GM18858 (cell line): Measurements from ENCODE around the gene STYXL1.

ENCODE experiments used
- ATAC-seq: cut with Tn5 transposase; IDR thresholded peaks from one replicate; pipeline ENCODE4 v1.9.1; 2021; ENCODE audit not compliant: unreplicated experiment

Gene STYXL1

DNA sequence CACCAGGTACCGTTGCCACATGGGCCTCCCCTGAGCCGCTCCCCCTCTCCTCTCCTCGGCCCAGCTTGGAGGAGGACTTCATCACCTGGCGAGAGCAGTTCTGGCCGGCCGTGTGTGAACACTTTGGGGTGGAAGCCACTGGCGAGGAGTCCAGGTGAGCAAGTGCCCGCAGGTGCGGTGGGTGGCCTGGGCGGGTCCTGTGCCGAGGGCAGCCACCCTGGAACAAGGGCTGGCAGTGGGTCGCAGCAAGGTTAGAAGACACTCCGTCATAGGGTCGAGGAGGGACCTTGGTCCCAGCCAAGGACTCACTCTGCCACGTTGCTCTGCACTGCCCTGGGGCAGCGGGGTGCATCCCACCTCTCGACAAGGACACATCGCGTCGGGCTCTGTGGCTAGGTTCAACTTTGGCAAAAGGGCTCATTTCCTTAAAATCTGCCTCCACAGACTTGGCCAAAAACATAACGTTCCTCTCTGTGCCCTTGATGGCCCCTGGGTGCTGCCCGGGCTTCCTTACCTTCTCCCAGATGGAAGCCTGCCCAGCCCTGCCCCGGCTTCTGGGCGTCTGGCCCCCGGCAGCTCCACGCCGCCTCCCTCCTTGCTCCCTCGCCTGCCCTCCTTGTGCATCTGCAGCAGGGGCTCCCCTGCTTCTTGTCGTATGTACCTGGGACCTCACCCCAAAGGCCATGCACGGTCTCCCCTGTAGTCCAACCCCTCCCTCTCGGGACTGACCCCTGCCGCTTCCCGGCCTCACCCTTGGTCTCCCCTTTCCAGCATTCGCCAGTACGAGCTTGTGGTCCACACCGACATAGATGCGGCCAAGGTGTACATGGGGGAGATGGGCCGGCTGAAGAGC lies 66.1 kb downstream of the STYXL1 start:
- ATAC-seq = no peak

DNA sequence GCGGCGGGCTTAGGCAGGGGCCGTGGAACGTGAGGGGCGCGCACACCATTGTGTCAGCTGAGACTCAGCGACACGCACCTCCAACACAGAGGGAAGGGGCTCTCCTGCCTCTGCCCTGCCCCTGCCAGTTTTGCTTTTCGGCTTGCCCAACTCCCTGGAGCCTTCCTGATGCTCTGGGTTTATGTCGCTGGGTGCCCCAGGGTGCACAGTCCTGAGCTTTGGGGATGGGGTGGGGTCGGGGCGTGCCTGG lies 66.7 kb downstream of the STYXL1 start:
- ATAC-seq = no peak

DNA sequence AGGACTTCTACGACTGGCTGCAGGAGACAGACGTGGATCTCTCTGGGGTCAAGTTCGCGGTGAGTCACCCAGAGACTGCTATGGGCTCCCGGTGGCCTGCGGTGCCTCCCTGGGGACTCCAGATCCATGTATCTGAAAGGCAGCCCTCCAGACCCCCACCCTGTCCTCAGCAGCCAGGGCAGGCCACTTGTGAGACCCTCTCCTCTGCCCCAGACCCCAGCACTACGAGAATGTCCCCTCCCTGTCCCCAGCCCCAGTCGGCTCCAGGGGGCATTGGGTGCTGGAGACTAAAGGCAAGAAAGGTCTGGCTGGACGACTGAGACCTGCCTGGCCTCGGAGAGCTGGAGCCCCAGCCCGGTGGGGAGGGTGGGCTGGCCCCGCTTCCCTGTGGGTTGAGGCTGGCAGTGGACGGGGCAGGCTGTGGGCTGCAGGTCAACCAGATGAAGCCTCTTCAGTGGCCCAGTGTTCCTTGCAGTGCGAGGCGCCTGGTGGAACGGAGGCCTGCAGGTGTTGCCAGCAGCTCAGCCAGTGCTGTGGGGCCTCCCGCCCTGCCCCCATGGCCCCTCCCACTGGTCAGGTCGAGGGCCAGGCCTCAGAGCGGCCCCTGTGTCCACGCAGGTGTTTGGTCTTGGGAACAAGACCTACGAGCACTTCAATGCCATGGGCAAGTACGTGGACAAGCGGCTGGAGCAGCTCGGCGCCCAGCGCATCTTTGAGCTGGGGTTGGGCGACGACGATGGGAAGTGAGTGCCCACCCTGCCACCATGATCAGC lies 67.2 kb downstream of the STYXL1 start:
- no peak for ATAC-seq

DNA sequence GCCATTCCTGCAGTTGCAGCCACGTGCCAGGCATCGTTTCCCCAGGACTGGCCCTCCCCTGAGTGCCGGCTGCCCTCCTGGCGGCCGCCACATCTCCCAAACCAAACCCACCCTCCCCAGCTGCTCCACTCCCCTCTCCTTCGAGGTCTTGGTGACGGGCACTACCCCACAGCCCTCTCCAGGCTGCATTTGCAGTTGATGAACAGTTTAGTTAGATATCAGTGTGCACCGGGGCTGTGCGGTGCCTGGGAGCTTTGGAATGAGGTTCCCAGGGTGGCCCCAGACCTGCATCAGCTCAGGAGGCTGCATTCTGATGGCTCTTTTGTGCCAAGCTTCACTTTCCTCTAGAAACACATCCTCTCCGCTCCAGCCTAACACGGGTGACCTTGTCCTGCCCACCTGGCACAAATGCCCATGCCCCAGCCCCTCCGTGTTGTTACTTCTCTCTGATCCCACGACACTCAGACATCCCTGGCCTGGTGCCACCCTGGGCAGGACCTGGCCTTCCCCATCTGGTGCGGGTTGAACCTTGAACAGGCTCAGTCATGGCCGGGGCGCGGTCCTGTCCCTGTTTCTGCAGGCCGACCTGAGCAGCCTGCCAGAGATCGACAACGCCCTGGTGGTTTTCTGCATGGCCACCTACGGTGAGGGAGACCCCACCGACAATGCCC lies 67.9 kb downstream of the STYXL1 start:
- ATAC-seq = no peak

DNA sequence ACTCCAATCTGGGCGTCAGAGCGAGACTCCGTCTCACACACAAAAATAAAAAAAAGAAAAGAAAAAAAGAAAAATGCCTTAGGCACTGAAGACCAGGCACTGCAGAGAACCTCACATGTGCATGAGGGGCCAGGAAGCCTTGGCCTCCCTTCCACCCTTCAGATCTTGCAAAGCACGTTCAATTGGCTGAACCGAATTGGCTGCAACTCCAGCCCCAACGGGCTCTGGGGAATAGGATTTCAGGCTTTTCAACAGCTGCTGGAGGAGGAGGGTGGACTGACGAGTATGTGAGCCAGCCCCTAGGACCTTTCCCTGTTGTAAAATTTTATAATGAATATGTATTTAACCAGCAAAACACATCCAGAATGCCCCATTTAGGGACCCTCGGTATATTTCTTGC lies 70.1 kb downstream of the STYXL1 start:
- no peak for ATAC-seq

DNA sequence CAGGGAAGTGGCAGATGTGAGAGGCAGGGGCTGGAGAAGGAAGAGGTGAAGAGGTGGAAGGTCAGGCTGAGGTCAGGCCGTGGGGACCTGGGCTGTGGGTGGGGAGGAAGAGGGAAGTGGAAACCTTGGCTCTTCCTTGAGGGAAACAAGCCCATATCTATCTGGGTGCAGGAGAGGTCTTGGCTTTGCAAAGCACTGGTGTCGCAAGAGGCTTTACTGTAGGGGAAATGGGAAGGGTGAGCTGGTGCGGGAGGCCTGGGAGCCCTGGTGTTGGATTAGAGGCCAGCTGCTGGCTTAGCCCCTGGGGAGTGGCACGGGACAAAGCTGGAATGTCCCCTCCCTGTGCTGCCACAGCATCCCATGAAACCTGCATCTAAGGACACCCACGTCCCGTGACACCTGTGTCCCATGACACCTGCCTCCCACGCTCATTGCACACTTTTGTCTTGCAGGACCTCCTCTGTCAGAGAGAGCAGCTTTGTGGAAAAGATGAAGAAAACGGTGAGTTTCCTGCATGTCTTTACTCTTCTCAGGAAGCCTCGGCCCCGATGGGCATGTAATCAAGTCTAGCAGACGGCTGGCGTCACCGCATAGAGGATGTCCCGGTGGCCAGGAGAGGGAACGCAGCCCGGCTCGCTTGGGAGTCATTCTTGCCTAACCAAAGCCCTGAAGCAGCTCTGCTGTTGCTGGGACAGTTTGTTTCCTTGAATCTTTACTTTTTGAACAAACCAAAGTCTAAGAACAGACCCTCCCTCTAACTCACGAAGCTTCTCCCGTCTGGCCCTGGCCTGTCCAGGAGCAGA lies 75.6 kb downstream of the STYXL1 start:
- ATAC-seq = no peak

DNA sequence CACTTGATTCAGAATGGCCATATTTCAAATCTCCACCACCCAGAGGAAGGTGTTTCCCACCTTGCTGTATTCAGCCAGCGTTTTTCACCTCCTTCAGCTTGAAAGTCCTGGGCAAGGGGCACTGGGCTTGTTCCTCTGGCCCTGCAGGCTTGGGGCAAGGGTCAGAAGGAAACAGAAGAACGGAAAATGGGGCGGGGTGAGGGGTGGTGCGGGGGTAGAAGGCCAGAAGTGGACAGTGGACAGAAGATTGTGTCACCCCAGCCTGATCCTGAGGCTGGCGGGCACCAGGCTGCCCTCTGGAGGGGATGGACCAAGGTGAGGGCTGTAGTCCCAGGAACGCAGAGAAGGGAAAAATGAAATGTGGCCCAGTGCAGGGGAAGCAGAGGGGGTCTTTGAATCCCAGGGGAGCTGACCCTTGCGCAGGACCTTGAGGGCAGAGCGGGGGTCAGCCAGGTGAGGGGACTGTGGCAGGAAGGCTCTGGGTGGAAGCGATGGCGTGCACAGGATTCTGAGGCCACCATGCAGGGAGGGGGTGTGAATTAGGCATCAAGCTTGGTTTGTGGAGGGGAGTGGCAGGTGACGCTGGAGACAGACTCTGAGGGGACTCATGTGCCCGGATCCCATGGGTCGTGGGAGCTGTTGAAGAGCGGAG lies 76.4 kb downstream of the STYXL1 start:
- ATAC-seq = no peak

DNA sequence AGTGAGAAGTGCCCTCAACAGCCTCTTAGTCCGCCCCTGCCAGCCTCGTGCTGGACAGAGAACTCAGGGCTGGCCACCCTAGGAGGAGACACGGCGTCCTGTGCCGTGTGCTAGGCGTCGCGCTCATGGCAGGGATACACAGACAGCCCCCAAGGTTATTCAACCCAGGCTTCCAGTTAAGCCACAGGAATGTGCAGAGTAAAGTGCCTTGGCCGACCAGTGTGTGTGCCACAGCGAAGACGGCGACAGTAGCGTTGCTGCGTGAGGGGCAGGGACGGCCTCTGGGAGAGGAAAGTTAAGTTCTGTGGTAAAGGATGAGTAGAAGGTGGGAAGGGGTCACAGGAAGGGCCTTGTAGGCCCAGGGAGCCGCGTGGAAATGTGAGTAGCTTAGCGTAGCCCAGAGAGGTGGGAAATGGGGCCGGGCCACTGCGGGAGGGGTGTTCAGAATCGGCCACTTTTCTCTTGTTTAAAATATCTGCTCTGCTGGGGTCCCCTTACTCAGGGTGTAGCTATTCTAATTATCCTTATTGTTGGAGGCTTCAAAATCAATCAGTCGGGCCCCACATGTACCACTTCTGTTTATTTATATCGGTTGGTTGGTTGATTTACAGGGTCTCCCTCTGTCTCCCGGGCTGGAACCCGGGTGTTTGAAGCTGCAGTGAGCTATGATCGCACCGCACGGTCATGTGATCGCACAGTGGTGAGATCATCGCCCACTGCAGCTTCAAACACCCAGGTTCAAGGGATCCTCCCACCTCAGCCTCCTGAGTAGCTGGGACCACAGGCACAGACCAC lies 77.9 kb downstream of the STYXL1 start:
- ATAC-seq = no peak

DNA sequence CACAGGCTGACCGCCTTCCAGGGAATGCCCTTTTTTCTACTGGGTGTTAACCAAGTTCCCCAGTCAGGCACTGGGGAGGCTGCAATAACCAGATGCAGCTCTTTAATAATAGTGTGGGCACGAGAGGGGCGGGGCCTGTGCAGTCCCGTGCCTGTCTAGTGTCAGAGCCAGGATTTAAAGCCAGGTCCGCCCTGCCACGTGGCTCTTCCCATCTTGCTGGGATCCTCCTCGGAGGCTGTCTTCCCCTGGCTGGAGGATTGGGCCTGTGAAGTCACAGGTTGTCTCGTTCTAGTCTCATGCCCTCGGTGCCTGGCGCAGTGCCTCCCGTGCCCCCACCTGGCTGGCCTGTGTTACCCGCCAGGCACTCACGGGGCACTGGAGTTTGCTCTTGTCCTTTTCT lies 78.6 kb downstream of the STYXL1 start:
- ATAC-seq = no peak

DNA sequence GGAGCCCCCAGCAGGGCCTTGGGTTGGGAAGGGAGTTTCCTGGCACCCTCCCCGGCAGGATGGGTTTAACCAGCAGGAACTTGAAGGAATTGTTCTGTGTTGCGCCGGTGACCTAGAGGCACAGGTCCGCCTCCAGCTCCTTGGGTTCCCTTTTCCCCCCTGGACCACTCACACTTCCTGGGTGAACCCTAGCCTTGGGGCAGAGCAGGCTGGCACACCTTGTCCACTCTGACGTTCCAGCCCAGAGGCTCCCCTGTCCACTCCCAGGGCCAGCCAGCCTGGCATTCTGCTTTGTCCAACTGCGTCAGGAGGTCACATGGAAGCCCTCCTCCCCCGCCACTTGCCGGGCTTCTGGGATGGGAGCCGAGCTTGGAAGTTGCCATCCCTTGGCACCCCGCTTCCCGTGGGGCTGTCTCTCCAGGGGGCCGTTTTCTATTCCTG lies 79.2 kb downstream of the STYXL1 start:
- no peak for ATAC-seq

DNA sequence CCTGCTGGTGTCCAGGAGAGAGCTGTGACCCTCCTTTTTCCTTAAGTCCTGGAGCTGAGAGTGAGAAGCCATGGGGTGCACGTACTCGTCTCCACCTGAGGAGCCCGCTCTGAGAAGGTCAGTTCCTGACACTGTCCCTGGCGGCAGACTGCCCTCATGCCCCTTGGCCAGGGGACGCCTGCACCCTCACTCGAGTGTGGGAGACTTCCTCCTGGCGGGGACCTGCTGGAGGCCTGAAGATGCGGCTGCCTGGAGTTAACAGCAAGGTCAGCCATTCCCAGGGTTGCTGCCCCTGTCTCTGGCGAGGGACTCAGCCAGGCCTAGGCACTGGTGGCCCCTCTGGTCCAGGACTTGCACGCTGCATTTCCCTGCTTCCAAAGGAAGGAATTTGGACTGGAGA lies 79.8 kb downstream of the STYXL1 start:
- ATAC-seq = no peak

DNA sequence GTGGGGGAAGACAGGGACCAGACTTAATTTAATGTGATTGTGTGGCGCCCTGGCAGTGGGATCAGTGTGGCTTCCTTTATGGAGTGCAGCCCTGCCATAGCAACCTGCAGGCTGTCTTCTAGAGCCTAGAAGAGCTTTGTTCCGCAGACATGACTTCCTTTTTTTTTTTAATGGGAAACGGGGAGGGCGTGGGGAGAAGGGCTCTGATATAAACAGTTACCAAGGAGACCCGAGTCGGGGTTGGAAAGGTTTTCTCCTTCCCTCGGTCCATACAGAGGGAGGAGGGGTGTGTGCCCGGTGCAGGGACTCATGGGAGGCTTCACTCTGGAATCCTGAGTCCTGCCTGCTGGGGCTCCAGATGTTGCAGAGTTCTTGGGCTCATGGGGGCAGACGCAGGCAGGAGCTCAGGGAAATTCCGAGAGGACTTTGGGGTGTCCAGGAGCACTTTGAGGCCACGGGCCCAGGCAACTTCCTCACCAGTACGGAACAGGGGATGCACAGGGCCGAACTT lies 80.3 kb downstream of the STYXL1 start:
- ATAC-seq = no peak

DNA sequence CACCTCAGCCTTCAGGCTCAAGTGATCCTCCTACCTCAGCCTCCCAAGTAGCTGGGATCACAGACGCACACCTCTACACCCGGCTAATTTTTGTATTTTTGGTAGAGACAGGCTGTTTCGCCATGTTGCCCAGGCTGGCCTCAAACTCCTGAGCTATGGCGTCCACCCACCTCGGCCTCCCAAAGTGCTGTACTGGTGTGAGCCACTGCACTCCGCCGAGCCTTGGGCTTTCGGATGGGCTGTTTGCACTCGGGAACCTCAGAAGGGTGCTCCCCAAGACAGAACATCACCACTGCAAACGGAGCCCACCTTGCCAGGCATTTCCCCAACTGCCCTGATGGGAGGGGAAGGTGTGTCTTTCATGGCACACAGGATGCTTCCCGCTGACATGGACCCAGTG lies 80.7 kb downstream of the STYXL1 start:
- ATAC-seq = no peak

DNA sequence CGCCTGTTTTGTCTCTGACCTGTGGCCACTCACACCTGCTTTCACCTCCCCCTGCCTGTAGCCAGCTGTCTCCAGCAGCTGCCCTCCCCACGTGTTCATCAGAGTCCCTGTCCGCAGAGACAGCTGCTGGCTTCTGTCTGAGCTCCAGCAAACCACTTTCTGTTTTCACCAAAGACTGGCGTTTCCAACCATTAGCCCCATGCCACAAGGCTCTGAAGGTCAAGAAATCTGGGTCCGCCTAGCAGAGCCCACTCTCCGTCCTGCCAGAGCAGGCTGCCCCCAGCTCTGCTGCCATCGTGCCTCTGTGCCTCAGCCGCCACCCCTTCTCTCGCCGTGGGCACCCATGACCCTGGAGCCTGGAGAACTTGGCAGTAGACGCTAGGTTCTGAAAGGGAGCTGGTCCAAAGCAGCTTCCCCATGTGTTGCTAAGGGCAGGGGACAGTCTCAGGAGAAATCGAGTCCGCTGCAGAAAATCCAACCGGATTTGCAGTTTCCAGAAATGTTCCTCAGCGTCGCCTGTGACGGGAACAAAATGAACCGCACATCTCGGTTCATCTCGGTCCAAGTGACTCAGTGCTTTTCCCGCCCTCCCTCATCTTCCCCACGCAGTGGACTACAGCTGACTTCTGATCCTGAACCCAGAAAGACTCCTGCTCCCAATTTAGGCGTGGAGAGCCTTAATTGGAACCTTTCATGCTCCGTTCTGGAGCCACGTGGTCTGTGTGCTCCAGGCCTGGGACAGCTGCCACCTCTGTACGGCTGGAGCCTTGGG lies 81.4 kb downstream of the STYXL1 start:
- ATAC-seq = no peak

DNA sequence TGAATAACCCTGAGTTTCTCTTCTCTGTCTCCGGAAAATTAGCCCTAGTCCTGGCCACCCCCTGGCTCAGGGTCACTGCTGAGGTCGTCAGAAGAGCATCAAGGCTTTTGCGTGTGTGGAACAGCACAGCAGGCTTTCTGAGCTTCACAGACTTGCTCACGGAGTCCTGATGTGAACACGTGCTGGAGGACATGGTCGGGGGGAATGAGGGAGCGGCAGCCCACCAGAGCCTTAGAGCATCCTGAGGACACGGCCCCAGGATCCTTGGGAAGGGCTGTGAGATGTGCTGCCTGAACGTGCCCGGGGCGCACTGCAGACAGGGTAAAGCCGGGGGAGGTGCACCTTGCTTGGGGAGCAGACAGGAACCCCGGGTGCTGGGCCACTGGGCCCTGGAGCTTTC lies 82.2 kb downstream of the STYXL1 start:
- no peak for ATAC-seq

DNA sequence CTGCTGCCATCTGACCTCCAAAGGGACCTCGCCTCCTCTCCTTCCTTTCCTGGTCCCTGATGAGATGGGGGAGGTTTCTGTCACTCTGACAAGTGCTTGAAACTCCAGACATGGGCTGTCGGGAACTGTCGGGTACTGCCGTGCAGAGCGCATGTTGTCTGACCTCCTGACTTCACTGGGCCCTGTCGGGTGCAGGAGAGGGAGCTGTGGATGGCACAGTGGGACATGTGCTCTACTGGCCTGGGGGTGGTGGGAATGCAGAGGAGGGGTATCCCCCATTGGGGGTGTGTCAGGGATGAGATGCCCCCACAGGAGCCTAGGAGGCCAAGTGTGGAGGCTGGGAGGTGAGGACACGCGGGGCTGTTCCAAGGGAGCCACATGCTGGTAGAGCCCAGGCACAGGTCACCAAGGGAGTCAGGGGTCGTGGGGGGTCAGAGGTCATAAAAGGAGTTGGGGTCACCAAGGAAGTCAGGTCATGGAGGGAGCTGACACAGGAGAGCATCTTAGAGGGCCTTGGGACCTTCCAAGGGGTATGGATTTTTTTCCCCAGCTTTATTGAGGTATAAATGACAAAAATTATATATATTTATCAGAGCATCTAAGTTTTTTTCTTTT lies 84.3 kb downstream of the STYXL1 start:
- no peak for ATAC-seq

DNA sequence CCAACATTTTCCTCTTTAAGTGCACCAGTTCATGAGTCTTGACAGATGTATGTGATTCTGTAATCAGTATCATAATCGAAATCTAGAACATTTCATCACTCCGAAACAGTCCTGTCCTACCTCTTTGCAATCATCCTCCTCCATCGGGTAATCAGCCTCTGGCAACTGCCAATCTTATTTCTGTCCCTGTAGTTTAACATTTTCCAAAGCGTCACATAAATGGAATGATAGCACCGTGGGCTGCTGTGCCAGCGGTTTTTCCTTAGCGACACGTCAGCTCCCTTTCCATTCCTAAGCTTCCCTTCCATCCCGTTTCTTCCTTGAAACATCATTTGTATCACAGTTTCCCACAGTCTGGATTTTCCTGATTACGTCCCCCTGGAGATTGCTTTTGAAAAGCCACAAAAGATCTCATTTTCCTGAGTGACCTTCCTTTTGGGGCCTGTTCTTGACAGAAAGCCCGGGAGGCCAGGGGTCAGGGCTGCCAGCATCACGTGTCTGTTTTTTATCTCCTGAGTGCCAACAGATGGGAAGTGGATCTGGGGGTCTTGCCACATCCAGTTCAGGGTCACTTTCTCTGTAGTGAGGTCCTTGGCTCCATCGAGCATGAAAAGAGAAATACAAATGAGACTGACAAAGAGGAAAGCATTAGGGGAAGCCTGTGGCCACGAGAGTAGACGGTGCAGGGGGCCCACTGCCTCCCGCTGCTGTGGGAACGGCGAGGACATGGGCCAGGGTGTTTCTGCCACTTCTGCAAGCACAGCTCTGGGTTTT lies 85.0 kb downstream of the STYXL1 start:
- ATAC-seq = no peak

DNA sequence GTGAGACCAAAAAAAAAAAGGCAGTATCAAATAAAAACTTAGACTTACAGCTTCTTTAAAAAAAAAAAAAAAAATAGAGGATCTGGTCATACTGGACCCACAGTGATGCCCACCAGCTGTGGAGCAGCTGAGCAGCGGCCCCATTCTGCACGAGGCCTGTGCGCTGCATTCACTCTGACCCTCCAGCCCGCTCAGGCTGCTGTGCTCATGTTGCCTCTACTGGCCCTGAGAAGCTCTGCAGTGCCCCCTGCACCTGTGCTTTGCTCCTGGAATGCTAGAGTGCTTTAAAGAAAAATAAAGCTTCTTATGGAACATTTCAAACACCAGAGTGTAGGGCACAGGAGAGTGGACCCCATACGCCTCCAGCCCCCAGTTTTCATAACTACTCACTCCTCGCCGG lies 86.6 kb downstream of the STYXL1 start:
- no peak for ATAC-seq
